HFF-Myc (cell line): ENCODE data around the gene PEG3.
A peak's percentile ranks its signal among the peaks of the same experiment; 100 is the strongest.

Experiments used
- DNase-seq: peaks from one replicate; pipeline ENCODE4 v3.0.0-alpha.2; 2011; ENCODE audit warnings: low read depth; ENCODE audit errors: extremely low read depth
- H3K4me3 ChIP-seq: replicated peaks from 2 replicates; pipeline ENCODE4 v1.5.1; 2011; ENCODE audit warnings: low read depth, mild to moderate bottlenecking, control low read depth, low read length
- CTCF ChIP-seq: IDR thresholded peaks from 2 replicates; pipeline ENCODE4 v1.5.1; 2012; ENCODE audit warnings: mild to moderate bottlenecking, low read depth, low read length, control low read depth; ENCODE audit errors: missing control alignments

The PEG3 gene

DNA sequence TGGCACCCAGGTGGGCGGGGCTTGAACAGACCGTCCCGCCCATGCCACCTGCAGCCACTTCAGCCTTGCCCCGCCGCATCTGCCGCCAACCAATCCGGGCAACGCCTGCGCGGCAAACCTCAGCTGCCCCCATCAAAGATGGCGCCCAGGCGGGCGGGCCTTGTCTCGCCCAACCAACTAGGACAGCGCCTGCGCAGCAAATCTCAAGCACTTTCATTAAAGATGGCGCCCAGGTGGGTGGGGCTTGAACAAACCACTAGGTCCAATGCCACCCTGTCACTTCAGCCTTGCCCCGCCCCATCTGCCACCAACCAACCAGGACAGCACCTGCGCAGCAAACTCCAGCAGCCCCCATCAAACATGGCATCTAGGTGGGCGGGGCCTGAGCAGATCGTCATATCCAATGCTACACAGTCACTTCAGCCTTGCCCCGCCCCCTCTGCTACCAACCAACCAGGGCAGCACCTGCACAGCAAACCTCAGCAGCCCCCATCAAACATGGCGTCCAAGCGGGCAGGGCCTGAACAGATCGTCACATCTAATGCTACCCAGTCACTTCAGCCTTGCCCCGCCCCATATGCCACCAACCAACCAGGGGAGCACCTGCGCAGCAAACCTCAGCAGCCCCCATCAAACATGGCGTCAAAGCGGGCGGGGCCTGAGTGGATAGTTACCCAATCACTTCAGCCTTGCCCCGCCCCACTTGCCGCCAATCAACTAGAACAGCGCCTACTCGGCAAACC is 1.4 kb downstream of the PEG3 start:
- DNase-seq = no peak
- no peak for TF ChIP-seq CTCF
- H3K4me3 ChIP-seq = no peak overlapping the region

DNA sequence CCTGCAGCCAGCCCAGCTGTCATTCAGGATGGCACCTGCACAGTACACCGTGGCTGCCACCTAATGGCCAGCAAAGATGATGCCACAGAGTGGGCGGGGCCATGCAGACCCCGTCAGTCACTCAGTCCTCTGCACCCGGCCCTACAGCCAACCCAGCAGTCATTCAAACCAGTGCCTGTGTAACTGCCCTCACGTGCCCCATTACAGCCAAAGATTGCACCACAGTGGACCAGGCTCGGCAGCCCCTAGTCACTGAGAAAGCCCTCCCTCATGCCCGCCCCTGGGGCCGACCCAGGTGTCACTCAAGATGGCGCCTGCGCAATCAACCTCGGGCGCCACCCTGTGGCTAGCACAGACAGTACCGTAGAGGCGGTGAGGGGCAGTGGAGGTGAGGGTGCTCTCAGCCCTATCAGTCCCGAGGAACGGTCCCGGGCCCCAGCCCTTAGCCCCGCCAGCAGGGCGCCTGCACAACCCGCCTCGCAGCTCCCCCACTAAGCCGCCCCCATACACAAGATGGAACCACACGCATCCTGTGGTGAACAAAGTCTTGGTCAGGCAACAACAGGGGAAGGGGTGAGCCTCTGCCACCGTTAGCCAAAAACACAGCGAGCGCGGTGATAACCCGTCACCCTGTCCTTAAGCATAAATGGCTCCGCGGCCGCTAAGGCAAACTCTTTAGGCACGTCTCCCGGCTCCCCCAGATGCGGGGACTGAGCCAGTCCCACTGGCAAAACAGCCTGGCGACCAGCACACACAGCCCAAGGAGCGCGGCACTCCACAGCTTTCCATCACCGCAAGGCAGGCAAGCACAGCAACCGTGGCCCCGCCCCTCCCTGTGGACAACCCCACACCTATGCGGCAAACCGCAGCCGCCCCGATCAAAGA is 2.3 kb downstream of the PEG3 start:
- no peak overlapping the region for H3K4me3 ChIP-seq
- TF ChIP-seq CTCF = no peak
- no peak for DNase-seq

DNA sequence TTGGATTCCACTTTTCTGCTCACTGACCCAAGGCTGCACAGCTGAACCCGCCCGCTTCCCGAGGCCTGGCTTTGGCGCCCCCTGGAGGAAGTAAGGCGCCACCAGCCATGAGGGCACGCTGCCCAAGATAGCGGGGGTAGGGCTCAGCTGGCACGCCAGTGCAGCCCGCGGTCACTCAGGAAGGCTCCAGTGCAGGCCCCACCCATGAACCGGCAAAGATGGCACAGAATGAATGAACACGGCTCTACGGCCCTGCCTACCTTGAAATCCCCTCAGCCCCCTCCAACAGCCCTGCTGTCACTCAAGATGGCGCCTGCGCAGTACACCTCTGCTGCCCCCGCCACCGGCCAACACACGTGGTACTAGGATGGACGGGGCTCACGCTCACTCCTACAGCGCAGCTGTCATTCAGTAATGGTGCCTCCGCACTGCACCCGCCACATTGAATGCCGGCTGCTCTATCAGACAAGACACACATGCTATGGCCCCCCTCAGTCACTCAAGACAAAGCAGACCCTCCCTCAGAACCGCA is 3.0 kb downstream of the PEG3 start:
- no peak for DNase-seq
- peak; percentile 16 for TF ChIP-seq CTCF
- H3K4me3 ChIP-seq = no peak overlapping the region

- no peak overlapping the region for H3K4me3 ChIP-seq
- DNase-seq = no peak
- no peak for TF ChIP-seq CTCF
These were observed 3.5 kb downstream of the PEG3 start for GRCh38 chr19:56837004-56837403.

DNA sequence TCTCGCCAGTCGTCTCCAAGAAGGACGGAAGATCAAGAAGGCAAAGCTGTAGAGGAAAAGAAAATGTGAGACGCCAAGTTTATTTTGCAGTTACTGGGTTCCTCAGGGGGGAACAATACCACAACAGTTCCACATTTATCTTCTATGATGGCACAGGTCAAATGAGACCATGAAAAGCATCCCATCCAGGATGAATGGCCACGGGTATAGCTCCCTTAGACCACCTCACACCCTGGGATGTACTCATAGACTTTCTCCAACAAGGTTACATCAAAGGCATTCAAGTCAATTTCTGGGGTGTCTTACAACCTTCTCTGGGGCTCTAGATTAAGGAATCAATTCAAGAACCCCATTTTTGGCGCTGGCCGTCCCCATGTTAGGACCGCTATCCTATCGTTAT is 4.5 kb downstream of the PEG3 start:
- H3K4me3 ChIP-seq = no peak overlapping the region

DNA sequence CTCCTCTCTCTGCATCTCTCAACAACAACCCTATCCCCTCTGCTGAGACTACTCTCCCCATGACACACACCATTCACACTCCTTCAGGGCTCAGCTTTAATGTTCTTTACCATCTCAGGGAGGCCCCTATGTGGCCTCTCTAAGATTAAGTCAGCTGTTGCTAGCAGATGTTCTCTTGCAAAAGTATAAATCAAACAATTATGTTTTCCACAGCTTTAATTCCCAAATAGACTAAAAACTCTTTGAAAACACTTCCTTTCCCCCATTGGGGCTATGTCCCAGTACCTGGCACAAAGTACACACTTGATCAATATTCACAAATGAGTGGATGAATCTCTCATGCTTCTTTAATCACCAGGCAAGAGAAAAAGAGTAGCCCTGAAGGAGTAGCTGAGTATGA is 5.1 kb downstream of the PEG3 start:
- TF ChIP-seq CTCF = no peak
- no peak for DNase-seq
- H3K4me3 ChIP-seq = no peak overlapping the region

More for the DNA sequence above, 4.5 kb downstream of the PEG3 start:
- no peak for TF ChIP-seq CTCF
- DNase-seq = no peak
